WTC11 (cell line): ENCODE results near the gene PKLR. TPM values are rescaled to one million over a fixed set of nuclear protein-coding genes. Genes with fewer than 3 reads are reported as not detected.

ENCODE experiments used
- ATF3 ChIP-seq: sonication (generic); formaldehyde crosslinking; conservative IDR thresholded peaks from 2 replicates; pipeline ENCODE4 v1.8.1; 2022; ENCODE audit warnings: mild to moderate bottlenecking, missing genetic modification reagents
- EMX1 ChIP-seq: fragments of 250-450 bp; sonication (Bioruptor Pico); IDR thresholded peaks from 2 replicates; pipeline ENCODE4 v1.8.0; 2021; ENCODE audit warnings: mild to moderate bottlenecking
- ERG ChIP-seq: fragments of 250-450 bp; sonication (Bioruptor Pico); IDR thresholded peaks from 2 replicates; pipeline ENCODE4 v1.8.0; 2021; ENCODE audit warnings: mild to moderate bottlenecking
- FOXP1 ChIP-seq: sonication (generic); formaldehyde crosslinking; IDR thresholded peaks from 2 replicates; pipeline ENCODE4 v1.8.0; 2022; ENCODE audit warnings: missing genetic modification reagents, mild to moderate bottlenecking, moderate library complexity, borderline replicate concordance
- JUN ChIP-seq: sonication (generic); formaldehyde crosslinking; IDR thresholded peaks from 2 replicates; pipeline ENCODE4 v1.8.0; 2023; ENCODE audit warnings: mild to moderate bottlenecking, missing genetic modification reagents
- MXD4 ChIP-seq: fragments of 250-450 bp; sonication (Bioruptor Pico); IDR thresholded peaks from 2 replicates; pipeline ENCODE4 v1.8.0; 2021; ENCODE audit warnings: mild to moderate bottlenecking, moderate library complexity, borderline replicate concordance
- NR2C2 ChIP-seq: sonication (generic); formaldehyde crosslinking; IDR thresholded peaks from 2 replicates; pipeline ENCODE4 v1.8.0; 2022; ENCODE audit warnings: mild to moderate bottlenecking, missing genetic modification reagents
- PREB ChIP-seq: sonication (generic); formaldehyde crosslinking; IDR thresholded peaks from 2 replicates; pipeline ENCODE4 v1.8.1; 2022; ENCODE audit warnings: mild to moderate bottlenecking, missing genetic modification reagents, moderate library complexity, borderline replicate concordance
- SOX15 ChIP-seq: fragments of 250-450 bp; sonication (Bioruptor Pico); IDR thresholded peaks from 2 replicates; pipeline ENCODE4 v1.9.0; 2021; ENCODE audit warnings: mild to moderate bottlenecking
- SP1 ChIP-seq: sonication (generic); formaldehyde crosslinking; conservative IDR thresholded peaks from 2 replicates; pipeline ENCODE4 v1.8.1; 2022; ENCODE audit warnings: missing genetic modification reagents
- STAT6 ChIP-seq: sonication (generic); formaldehyde crosslinking; conservative IDR thresholded peaks from 2 replicates; pipeline ENCODE4 v1.8.1; 2023; ENCODE audit warnings: mild to moderate bottlenecking, low read depth, missing genetic modification reagents, moderate library complexity
- TEAD4 ChIP-seq: sonication (generic); formaldehyde crosslinking; IDR thresholded peaks from 2 replicates; pipeline ENCODE4 v1.8.0; 2022; ENCODE audit warnings: mild to moderate bottlenecking, missing genetic modification reagents
- ZBTB43 ChIP-seq: sonication (generic); formaldehyde crosslinking; IDR thresholded peaks from 2 replicates; pipeline ENCODE4 v1.8.1; 2023; ENCODE audit warnings: mild to moderate bottlenecking, missing genetic modification reagents
- ZNF219 ChIP-seq: sonication (generic); formaldehyde crosslinking; IDR thresholded peaks from 2 replicates; pipeline ENCODE4 v1.8.0; 2023; ENCODE audit warnings: missing genetic modification reagents, mild to moderate bottlenecking, borderline replicate concordance
- ZNF281 ChIP-seq: sonication (generic); formaldehyde crosslinking; IDR thresholded peaks from 2 replicates; pipeline ENCODE4 v1.8.0; 2023; ENCODE audit warnings: mild to moderate bottlenecking, missing genetic modification reagents
- ZNF317 ChIP-seq: sonication (generic); formaldehyde crosslinking; IDR thresholded peaks from 2 replicates; pipeline ENCODE4 v1.8.1; 2023; ENCODE audit warnings: low read depth, mild to moderate bottlenecking, moderate library complexity, missing genetic modification reagents, borderline replicate concordance
- total RNA-seq: library from RNA; stranded (reverse); gene quantifications from 3 replicates; pipeline ENCODE4 v1.2.3, GENCODE V29; 2021
- TF ChIP-seq, protein P1 (sequence below): fragments of 250-450 bp; sonication (Bioruptor Pico); IDR thresholded peaks from 2 replicates; pipeline ENCODE4 v1.9.0; 2021; ENCODE audit warnings: mild to moderate bottlenecking
- TF ChIP-seq, protein P2 (sequence below): sonication (generic); formaldehyde crosslinking; IDR thresholded peaks from 2 replicates; pipeline ENCODE4 v1.8.0; 2022; ENCODE audit warnings: mild to moderate bottlenecking, missing genetic modification reagents

PKLR gene
- total RNA-seq, 1 experiment from 2014 or later = 1.5 TPM

- TF ChIP-seq PREB (CRISPR knock-in tag) = no peak
- TF ChIP-seq FOXP1 (CRISPR knock-in tag) = no peak
- TF ChIP-seq, protein P1, sequence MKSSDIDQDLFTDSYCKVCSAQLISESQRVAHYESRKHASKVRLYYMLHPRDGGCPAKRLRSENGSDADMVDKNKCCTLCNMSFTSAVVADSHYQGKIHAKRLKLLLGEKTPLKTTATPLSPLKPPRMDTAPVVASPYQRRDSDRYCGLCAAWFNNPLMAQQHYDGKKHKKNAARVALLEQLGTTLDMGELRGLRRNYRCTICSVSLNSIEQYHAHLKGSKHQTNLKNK (CRISPR knock-in tag) = no peak
- no peak for TF ChIP-seq ZNF317 (CRISPR knock-in tag)
- no peak for TF ChIP-seq SOX15 (CRISPR knock-in tag)
- no peak for TF ChIP-seq TEAD4 (CRISPR knock-in tag)
- no peak for TF ChIP-seq ZNF219
- peak; percentile 78; the same call in 1 of the 2 replicates for TF ChIP-seq SP1 (CRISPR knock-in tag)
- peak; percentile 80; the same call in 1 of the 2 replicates for TF ChIP-seq ZNF281 (CRISPR knock-in tag)
- no peak for TF ChIP-seq ZBTB43 (CRISPR knock-in tag)
- no peak for TF ChIP-seq ATF3 (CRISPR knock-in tag)
- no peak for TF ChIP-seq EMX1 (CRISPR knock-in tag)
- TF ChIP-seq, protein P2, sequence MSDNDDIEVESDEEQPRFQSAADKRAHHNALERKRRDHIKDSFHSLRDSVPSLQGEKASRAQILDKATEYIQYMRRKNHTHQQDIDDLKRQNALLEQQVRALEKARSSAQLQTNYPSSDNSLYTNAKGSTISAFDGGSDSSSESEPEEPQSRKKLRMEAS (CRISPR knock-in tag) = peak; percentile 39; the same call in 1 of the 2 replicates
- no peak for TF ChIP-seq ERG (CRISPR knock-in tag)
- TF ChIP-seq JUN (CRISPR knock-in tag) = no peak
- no peak for TF ChIP-seq MXD4 (CRISPR knock-in tag)
- no peak for TF ChIP-seq NR2C2
- TF ChIP-seq STAT6 (CRISPR knock-in tag) = no peak
These were observed 45.8 kb downstream of the PKLR start, which contains the start of gene ENTREP3 (continued) for GRCh38 chr1:155255243-155256007.
